Middle frontal gyrus (tissue), 1 donor: ENCODE measurements around the gene SNED1.

Experiments
- DNase-seq: peaks from one replicate; pipeline ENCODE4 v3.0.0-alpha.2; 2015; ENCODE audit warnings: low spot score; ENCODE audit errors: extremely low spot score

The SNED1 gene

GRCh38 chr2:240960309-240960970 is 38.0 kb upstream of the SNED1 start:
- DNase-seq: no peak

DNA sequence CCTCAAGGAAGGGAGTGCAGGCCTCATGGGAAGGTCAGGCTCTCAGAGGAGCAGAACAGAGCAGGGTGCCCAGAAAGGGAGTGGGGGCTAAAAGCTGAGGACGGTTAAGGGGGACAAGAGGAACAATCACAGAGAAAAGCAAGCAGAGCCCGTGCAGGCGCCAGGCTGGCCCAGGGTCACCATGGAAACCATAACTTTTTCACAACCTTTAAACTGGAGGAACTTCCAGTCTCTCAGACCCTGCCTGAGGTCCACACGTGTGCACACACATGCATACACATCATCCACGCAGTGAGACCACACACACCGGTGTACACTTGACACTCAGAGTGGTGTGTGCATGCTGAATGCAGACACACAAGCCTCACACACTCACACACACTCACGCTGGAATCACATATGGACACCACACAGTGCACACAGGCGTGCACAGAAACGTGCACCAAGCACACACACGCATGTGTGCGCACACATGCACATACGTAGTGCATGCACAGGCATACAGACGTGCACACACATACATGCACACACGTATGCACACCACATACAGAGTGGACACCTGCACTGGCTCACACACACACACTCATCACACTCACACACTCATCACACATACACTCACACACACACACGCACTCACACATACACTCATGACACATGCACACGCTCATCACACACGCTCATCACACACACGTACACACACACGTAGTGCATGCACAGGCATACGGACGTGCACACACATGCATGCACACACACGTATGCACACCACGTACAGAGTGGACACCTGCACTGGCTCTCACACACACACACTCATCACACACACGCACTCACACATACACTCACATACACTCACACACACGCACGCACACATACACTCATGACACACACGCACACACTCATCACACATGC is 37.2 kb upstream of the SNED1 start:
- DNase-seq: no peak

GRCh38 chr2:240961910-240962299 is 36.5 kb upstream of the SNED1 start:
- DNase-seq: no peak

- no peak for DNase-seq
These were observed 35.9 kb upstream of the SNED1 start for GRCh38 chr2:240962300-240963064.

- DNase-seq: no peak
These were observed 35.2 kb upstream of the SNED1 start for GRCh38 chr2:240963065-240963867.

- no peak for DNase-seq
These were observed 34.3 kb upstream of the SNED1 start for GRCh38 chr2:240963868-240964703.

GRCh38 chr2:240964704-240965295 is 33.6 kb upstream of the SNED1 start:
- DNase-seq: no peak

DNA sequence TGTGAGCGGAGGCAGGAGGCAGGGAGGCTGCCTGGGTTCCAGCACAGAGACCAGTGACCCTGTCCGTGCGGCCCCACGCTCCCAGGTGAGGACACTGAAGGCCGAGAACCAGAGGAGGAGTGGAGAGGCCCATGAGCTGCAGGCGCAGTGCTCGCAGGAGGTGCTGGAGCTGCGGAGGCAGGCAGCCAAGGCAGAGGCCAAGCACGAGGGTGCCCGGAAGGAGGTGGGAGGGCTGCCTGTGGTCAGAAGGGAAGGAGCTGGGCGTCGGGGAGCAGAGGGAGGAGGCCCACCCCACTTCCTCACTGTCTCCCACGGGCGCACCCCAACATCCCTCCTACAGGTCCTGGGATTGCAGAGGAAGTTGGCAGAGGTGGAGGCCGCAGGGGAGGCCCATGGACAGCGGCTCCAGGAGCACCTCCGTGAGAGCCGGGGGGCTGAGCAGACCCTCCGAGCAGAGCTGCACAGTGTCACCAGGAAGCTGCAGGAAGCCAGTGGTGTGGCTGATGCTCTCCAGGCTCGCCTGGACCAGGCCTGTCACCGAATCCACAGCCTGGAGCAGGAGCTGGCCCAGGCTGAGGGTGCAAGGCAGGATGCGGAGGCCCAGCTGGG is 33.0 kb upstream of the SNED1 start:
- no peak for DNase-seq

DNA sequence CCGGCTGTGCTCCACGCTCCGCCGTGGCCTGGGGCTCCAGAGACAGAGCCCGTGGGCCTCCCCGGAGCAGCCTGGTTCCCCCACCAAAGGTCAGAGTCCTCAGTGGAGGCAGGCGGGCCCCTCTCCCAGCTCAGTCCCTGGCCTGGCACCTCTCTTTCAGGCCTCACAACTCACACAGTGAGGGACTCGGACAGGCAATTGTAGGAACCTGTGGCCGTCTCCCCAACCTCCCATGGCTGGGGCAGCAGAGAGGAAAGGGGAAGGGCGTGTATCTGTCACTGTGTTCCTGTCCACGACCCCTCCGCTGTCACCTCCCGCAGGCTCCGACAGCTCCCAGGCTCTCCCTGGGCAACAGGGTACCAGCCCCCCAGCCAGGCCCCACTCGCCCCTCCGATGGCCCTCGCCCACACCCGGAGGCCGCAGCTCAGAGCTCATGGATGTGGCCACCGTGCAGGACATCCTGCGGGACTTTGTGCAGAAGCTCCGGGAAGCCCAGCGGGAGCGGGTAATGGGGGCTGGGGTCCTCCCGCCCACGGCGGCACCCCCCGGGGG is 32.4 kb upstream of the SNED1 start:
- no peak for DNase-seq

GRCh38 chr2:240966457-240966905 is 31.9 kb upstream of the SNED1 start:
- no peak for DNase-seq

GRCh38 chr2:240966906-240967680 is 31.3 kb upstream of the SNED1 start:
- no peak for DNase-seq

DNA sequence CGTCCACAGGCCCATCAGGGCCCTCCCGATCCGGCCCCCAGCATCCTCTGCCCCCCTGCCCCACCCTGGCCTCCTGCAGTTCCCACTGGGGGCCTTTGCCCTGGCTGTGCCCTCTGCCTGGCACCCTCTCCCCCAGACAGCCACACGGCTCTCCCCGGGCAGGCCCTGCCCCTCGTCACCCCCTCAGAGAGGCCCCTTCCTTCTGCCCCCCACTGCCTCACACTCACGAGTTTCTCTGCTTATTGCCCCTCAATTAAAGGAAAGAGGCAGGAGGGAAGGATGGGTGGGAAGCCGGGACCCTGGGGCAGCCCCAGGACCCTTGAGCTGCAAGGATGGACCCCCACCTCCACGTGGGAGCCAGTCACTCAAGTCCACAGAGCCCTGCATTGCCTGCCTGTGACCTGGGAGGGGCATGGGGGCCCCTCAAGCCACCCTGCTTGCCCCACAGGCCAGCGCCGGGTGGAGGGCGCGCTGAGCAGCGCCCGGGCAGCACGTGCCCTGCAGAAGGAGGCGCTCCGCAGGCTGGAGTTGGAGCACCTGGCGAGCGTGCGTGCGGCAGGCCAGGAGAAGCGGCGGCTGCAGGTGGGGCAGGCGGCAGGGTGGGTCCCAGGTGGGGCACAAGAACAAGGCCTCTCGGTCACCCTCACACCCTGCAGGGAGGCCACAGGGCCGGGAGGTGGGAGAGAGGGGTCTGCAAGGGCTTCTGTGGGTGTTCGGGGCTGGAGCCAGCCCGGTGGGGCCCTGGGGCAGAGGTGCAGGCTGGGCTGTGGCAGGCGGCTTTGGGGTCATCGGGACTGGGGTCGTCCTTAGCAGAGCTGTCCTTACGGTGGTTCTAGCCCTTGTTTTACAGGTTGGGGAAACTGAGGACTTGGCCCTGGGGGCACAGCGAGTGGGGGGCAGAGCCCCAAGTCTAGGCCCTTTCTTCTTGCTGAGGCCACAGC is 30.5 kb upstream of the SNED1 start:
- DNase-seq: no peak

DNA sequence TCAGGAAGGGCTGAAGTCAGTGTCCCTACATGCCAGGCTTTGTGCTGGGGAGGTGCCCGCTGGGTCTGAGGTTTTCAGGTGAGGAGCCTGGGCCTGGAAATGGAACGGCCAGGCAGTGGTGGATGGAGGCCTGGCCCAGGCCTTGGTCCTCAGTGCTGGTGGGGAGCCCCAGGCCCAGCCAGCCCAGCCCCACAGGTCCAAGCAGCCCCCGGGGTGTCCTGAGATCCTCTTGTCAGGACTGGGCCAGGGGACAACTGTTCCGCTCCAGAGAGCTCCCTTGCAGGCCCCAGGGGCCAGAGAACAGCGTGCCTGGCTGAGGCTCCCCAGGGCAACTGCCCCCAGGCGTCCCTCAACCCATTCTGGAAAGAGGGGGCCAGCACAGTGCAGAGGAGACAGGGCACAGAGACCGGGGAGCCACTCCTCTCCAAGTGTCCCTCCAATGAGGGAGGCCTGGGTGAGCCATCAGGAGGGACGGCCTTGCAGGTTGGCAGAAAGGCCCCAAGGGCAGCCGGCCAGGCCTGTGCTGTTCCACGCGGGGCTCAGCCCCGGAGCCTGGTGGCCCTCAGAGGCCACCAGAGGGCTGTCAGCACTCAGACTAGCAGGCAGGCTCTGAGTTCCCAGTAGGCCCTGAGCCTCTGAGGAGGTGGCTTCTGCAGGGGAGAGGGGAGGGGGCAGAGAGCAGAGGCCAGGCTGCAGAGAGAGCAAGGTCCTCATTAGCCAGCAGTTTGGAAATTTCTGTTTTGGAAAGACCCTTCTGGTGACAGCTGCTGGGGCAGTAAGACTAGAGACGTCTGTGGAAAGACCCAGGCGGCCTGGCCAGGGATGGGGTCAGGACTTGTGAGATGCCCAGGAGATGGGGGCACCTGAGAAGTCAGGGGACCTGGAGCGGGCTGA is 29.4 kb upstream of the SNED1 start:
- no peak for DNase-seq

- no peak for DNase-seq
These were observed 28.3 kb upstream of the SNED1 start for GRCh38 chr2:240970104-240970503.

GRCh38 chr2:240970816-240971215 is 27.6 kb upstream of the SNED1 start:
- no peak for DNase-seq

- DNase-seq: no peak
These were observed 26.2 kb upstream of the SNED1 start for GRCh38 chr2:240972201-240972600.
